Hematopoietic multipotent progenitor cell treated with erythropoietin and hydrocortisone succinate and interleukin-3 and kit ligand, for 17 days (in vitro differentiated cells): Measurements from ENCODE around the gene BCKDHB.

ENCODE experiments used
- DNase-seq: peaks from one replicate; pipeline ENCODE4 v3.0.0-alpha.2; 2015; ENCODE audit warnings: low spot score

Gene BCKDHB

GRCh38 chr6:80151635-80152034 lies 45.2 kb downstream of the BCKDHB start:
- no peak for DNase-seq

- no peak for DNase-seq
These were observed 47.7 kb downstream of the BCKDHB start for GRCh38 chr6:80154160-80154559.

- no peak for DNase-seq
These were observed 49.8 kb downstream of the BCKDHB start for GRCh38 chr6:80156221-80156620.

GRCh38 chr6:80158478-80158989 lies 52.1 kb downstream of the BCKDHB start:
- DNase-seq, result no peak

GRCh38 chr6:80161434-80161833 lies 55.0 kb downstream of the BCKDHB start:
- no peak for DNase-seq

GRCh38 chr6:80163754-80164187 lies 57.3 kb downstream of the BCKDHB start:
- DNase-seq, result no peak

GRCh38 chr6:80165143-80165542 lies 58.7 kb downstream of the BCKDHB start:
- DNase-seq, result no peak

GRCh38 chr6:80165819-80166218 lies 59.3 kb downstream of the BCKDHB start:
- no peak for DNase-seq

GRCh38 chr6:80170433-80170832 lies 64.0 kb downstream of the BCKDHB start:
- DNase-seq, result no peak

- DNase-seq, result no peak
These were observed 66.9 kb downstream of the BCKDHB start for GRCh38 chr6:80173411-80173810.

- DNase-seq, result no peak
These were observed 68.6 kb downstream of the BCKDHB start for GRCh38 chr6:80174900-80175572.

- no peak for DNase-seq
These were observed 73.2 kb downstream of the BCKDHB start for GRCh38 chr6:80179695-80180094.

GRCh38 chr6:80181352-80182081 lies 75.0 kb downstream of the BCKDHB start:
- no peak for DNase-seq

- no peak for DNase-seq
These were observed 75.8 kb downstream of the BCKDHB start for GRCh38 chr6:80182308-80182707.

- DNase-seq, result no peak
These were observed 76.7 kb downstream of the BCKDHB start for GRCh38 chr6:80183019-80183795.

- no peak for DNase-seq
These were observed 79.0 kb downstream of the BCKDHB start for GRCh38 chr6:80185492-80185891.

- no peak for DNase-seq
These were observed 79.6 kb downstream of the BCKDHB start for GRCh38 chr6:80186082-80186481.

GRCh38 chr6:80196906-80197305 lies 90.4 kb downstream of the BCKDHB start:
- no peak for DNase-seq

GRCh38 chr6:80197474-80197873 lies 91.0 kb downstream of the BCKDHB start:
- no peak for DNase-seq

- DNase-seq, result no peak
These were observed 91.5 kb downstream of the BCKDHB start for GRCh38 chr6:80197986-80198385.

- no peak for DNase-seq
These were observed 96.8 kb downstream of the BCKDHB start for GRCh38 chr6:80203283-80203682.

GRCh38 chr6:80205404-80205803 lies 98.9 kb downstream of the BCKDHB start:
- DNase-seq, result no peak

GRCh38 chr6:80206758-80207157 lies 100.3 kb downstream of the BCKDHB start:
- no peak for DNase-seq
